Keratinocyte (primary cell): ENCODE results near the gene PLAGL1. TPM values are rescaled to one million over a fixed set of nuclear protein-coding genes. Genes with fewer than 3 reads are reported as not detected.

Experiments
- DNase-seq: peaks from one replicate; pipeline ENCODE4 v3.0.0-alpha.2; 2011; ENCODE audit warnings: low read depth, missing footprints, low spot score
- FAIRE-seq: peaks from 2 replicates; lab custom pipeline; 2011; peaks lifted over from hg19 to GRCh38; lab: Jason Lieb, UNC
- H2AFZ ChIP-seq: 2 replicates; pipeline ENCODE4 v1.6.0; 2012; ENCODE audit warnings: low read length, control low read depth, inconsistent platforms; ENCODE audit not compliant: control insufficient read depth
- H3K27ac ChIP-seq: 2 replicates; pipeline ENCODE4 v1.5.1; 2011; ENCODE audit warnings: low read length; ENCODE audit not compliant: control insufficient read depth, insufficient read depth
- H3K27me3 ChIP-seq: 3 replicates; pipeline ENCODE4 v1.6.0; 2011; ENCODE audit warnings: low read length; ENCODE audit not compliant: control insufficient read depth, insufficient read depth; ENCODE audit errors: extremely low read depth
- H3K36me3 ChIP-seq, 2 experiments: 2 replicates in 1 of 2; 3 replicates in 1 of 2; pipeline ENCODE4 v1.5.1; 2011; ENCODE audit warnings: low read length in 2 of 2, mild to moderate bottlenecking in 1 of 2; ENCODE audit not compliant: control insufficient read depth in 2 of 2, insufficient read depth in 2 of 2; ENCODE audit errors: extremely low read depth in 1 of 2
- H3K4me1 ChIP-seq: 3 replicates; pipeline ENCODE4 v1.5.1; 2011; ENCODE audit warnings: low read length; ENCODE audit not compliant: control insufficient read depth, insufficient read depth; ENCODE audit errors: extremely low read depth
- H3K4me2 ChIP-seq: 3 replicates; pipeline ENCODE4 v1.6.0; 2011; ENCODE audit warnings: low read depth, low read length; ENCODE audit not compliant: control insufficient read depth, insufficient read depth; ENCODE audit errors: extremely low read depth
- H3K4me3 ChIP-seq, 3 experiments: fragments of 200-600 bp in 1 of 3; sonication (generic) in 1 of 3; 2 replicates in 2 of 3; 3 replicates in 1 of 3; pipeline ENCODE4 v1.5.1; 2011 to 2016; ENCODE audit warnings: low read length in 3 of 3, mild to moderate bottlenecking in 3 of 3, control low read depth in 2 of 3, inconsistent platforms in 1 of 3, low read depth in 1 of 3, mixed read lengths in 1 of 3, mixed run types in 1 of 3, moderate library complexity in 1 of 3; ENCODE audit not compliant: control insufficient read depth in 2 of 3, insufficient read depth in 2 of 3; ENCODE audit errors: extremely low read depth in 1 of 3
- H3K79me2 ChIP-seq: 2 replicates; pipeline ENCODE4 v1.6.0; 2012; ENCODE audit warnings: low read length; ENCODE audit not compliant: control insufficient read depth, insufficient read depth
- H3K9ac ChIP-seq: 3 replicates; pipeline ENCODE4 v1.6.0; 2011; ENCODE audit warnings: low read length; ENCODE audit not compliant: control insufficient read depth, insufficient read depth; ENCODE audit errors: extremely low read depth
- H3K9me1 ChIP-seq: 3 replicates; pipeline ENCODE4 v1.6.0; 2011; ENCODE audit warnings: low read length; ENCODE audit not compliant: control insufficient read depth, insufficient read depth; ENCODE audit errors: extremely low read depth
- H3K9me3 ChIP-seq: 2 replicates; pipeline ENCODE4 v1.5.1; 2012; ENCODE audit warnings: low read depth, low read length; ENCODE audit not compliant: control insufficient read depth
- H4K20me1 ChIP-seq: 3 replicates; pipeline ENCODE4 v1.6.0; 2011; ENCODE audit warnings: low read length; ENCODE audit not compliant: control insufficient read depth, insufficient read depth; ENCODE audit errors: extremely low read depth
- EZH2 ChIP-seq: IDR thresholded peaks from one replicate; pipeline ENCODE4 v1.6.1; 2012; ENCODE audit warnings: inconsistent platforms, mild to moderate bottlenecking, low read length, moderate library complexity
- dilution Hi-C: fragments of 300-500 bp; cut with MboI; formaldehyde crosslinking; loops from one replicate; pipeline ENCODE4 v1.7.0; 2020; ENCODE audit warnings: low sequenced_read_pairs; ENCODE audit not compliant: extremely low pct_ligation_motif_present
- polyA plus RNA-seq, 5 experiments: library from polyadenylated mRNA; depleted of rRNA in 3 of 5; stranded (reverse) in 3 of 5; stranded (forward) in 1 of 5; unstranded in 1 of 5; fragments of >200 nt; gene quantifications; 1 replicate in 1 of 5; 2 replicates in 3 of 5; 3 replicates in 1 of 5; pipeline versions ENCODE4 v1.2.1 to v1.2.3, GENCODE V29; 2011 to 2012; ENCODE audit warnings: missing spikeins in 2 of 5, low read depth in 1 of 5, low replicate concordance in 1 of 5
- TF ChIP-seq, protein P1 (sequence below), 3 experiments: IDR thresholded peaks in 1 of 3; conservative IDR thresholded peaks in 1 of 3; optimal IDR thresholded peaks in 1 of 3; 2 replicates in 2 of 3; 3 replicates in 1 of 3; pipeline versions ENCODE3 to v1.5.1; 2011; ENCODE audit warnings: low read length in 3 of 3, mild to moderate bottlenecking in 3 of 3, moderate library complexity in 2 of 3, control low read depth in 1 of 3, inconsistent platforms in 1 of 3; ENCODE audit not compliant: insufficient read depth in 2 of 3; ENCODE audit errors: extremely low read depth in 1 of 3

Gene PLAGL1
- polyA plus RNA-seq, 1 donor (not counting 4 experiments of a cell fraction or from before 2014, with no cell fraction given), result 8.9 TPM

GRCh38 chr6:143963158-143963919 is 44.7 kb downstream of the PLAGL1 start:
- Histone ChIP-seq H3K4me1 (no peaks in the 10 kb centered on the region), H3K79me2 (no peaks in the 10 kb centered on the region), H3K4me2 (no peak overlapping the region), H4K20me1 (no peaks in the 10 kb centered on the region), H3K4me3 (no peak overlapping the region), H3K9me1 (no peaks in the 10 kb centered on the region), H3K9ac (no peak overlapping the region), H3K36me3 (no peaks in the 10 kb centered on the region), H3K9me3 (no peaks in the 10 kb centered on the region), H2AFZ (no peak overlapping the region), H3K27me3 (peaks cover 4% of the 10 kb centered on the region), H3K27ac (no peak overlapping the region)
- TF ChIP-seq, protein P1, sequence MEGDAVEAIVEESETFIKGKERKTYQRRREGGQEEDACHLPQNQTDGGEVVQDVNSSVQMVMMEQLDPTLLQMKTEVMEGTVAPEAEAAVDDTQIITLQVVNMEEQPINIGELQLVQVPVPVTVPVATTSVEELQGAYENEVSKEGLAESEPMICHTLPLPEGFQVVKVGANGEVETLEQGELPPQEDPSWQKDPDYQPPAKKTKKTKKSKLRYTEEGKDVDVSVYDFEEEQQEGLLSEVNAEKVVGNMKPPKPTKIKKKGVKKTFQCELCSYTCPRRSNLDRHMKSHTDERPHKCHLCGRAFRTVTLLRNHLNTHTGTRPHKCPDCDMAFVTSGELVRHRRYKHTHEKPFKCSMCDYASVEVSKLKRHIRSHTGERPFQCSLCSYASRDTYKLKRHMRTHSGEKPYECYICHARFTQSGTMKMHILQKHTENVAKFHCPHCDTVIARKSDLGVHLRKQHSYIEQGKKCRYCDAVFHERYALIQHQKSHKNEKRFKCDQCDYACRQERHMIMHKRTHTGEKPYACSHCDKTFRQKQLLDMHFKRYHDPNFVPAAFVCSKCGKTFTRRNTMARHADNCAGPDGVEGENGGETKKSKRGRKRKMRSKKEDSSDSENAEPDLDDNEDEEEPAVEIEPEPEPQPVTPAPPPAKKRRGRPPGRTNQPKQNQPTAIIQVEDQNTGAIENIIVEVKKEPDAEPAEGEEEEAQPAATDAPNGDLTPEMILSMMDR (optimal IDR thresholded peaks at IDR 0.05 in 1 of 3, IDR thresholded peaks at IDR 0.05 in 1 of 3, conservative IDR thresholded peaks at IDR 0.05 in 1 of 3; ENCODE audit: extremely low read depth in 1 of 3, insufficient read depth in 2 of 3, low read length in 3 of 3), result no peak
- TF ChIP-seq EZH2, result no peak
- DNase-seq (no peak), FAIRE-seq (no peak)
- dilution Hi-C loops, result no loop called here

DNA sequence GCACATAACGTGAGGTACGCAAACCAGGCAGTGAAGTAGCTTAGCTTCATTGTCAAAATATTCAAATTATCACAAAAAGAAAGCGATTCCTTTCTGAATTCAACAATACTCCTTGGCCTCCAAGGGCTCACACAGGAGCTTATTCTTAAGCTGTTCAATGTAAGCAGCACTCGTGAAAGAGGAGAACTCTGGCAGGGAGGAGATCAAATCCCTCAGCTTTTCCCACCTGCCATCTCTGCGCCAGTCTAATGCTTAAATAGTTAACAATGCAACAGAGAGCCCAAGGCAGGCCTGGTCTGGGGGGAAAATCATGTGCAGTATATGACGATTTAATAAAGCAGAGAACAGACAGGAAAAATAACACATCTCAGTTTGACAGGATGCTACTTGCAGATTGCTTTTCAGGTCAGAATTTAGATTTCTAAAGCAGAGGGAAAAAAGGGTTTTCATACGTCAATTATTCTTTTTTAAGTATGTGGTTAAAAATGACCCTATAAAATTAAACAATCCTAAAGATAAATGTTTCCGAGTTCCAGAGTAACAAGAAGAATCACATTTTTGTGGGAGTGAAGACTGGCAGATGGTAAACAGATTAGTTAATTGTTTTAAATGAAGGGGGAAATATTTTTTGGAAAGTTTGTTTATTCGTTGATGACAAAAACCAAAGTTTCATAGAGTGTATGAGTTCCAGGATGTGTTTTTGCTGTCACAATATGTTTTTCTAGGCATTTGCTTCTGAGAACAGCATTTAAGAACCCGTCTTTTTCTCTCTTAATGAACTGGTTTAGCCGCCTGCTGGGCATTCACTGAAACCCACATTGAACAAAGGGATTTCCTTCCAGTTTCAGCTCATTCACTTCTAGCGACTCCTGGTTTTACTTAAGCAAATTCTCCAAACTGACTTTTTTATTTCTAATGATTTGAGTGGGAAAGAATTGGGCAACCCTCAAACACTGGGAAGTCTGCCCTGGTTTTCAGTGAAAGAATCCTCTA is 45.9 kb downstream of the PLAGL1 start:
- Histone ChIP-seq H3K4me1 (no peaks in the 10 kb centered on the region), H3K36me3 (no peaks in the 10 kb centered on the region), H3K27ac (no peak overlapping the region), H3K9me3 (no peaks in the 10 kb centered on the region), H3K4me2 (no peak overlapping the region), H3K9ac (no peak overlapping the region), H3K4me3 (no peak overlapping the region), H2AFZ (no peak overlapping the region), H3K27me3 (peaks cover 4% of the 10 kb centered on the region), H3K9me1 (no peaks in the 10 kb centered on the region), H3K79me2 (no peaks in the 10 kb centered on the region), H4K20me1 (no peaks in the 10 kb centered on the region)
- DNase-seq (no peak), FAIRE-seq (no peak)
- dilution Hi-C loops, result no loop called here
- TF ChIP-seq, protein P1 (optimal IDR thresholded peaks at IDR 0.05 in 1 of 3, IDR thresholded peaks at IDR 0.05 in 1 of 3, conservative IDR thresholded peaks at IDR 0.05 in 1 of 3; ENCODE audit: extremely low read depth in 1 of 3, insufficient read depth in 2 of 3, low read length in 3 of 3), result peak in 2 of 3 experiments; percentile 15 to 24
- TF ChIP-seq EZH2, result no peak
